ENCODE measurements around the gene BEAN1.
"Not testable (repeated sequence)": the region's sequence is repeated elsewhere in the genome, so short reads cannot be mapped to it uniquely, and the experiment has no call there.

Gene BEAN1

GRCh38 chr16:66497921-66498320, 70.8 kb downstream of the BEAN1 start:
- in situ Hi-C loops (cut with MboI; ENCODE audit: low sequenced_read_pairs) = not testable (repeated sequence)

- in situ Hi-C loops (cut with MboI; ENCODE audit: low sequenced_read_pairs) = not testable (repeated sequence)
These were observed 74.5 kb downstream of the BEAN1 start for GRCh38 chr16:66501563-66501962.

- in situ Hi-C loops (cut with MboI; ENCODE audit: low sequenced_read_pairs) = no loop called here
These were observed 75.2 kb downstream of the BEAN1 start for GRCh38 chr16:66502020-66502913.

GRCh38 chr16:66503030-66503429, 75.9 kb downstream of the BEAN1 start:
- in situ Hi-C loops (cut with MboI; ENCODE audit: low sequenced_read_pairs) = no loop called here

- in situ Hi-C loops (cut with MboI; ENCODE audit: low sequenced_read_pairs) = no loop called here
These were observed 76.5 kb downstream of the BEAN1 start for GRCh38 chr16:66503612-66504011.

GRCh38 chr16:66507731-66508239, 80.7 kb downstream of the BEAN1 start:
- in situ Hi-C loops (cut with MboI; ENCODE audit: low sequenced_read_pairs) = no loop called here

- in situ Hi-C loops (cut with MboI; ENCODE audit: low sequenced_read_pairs) = no loop called here
These were observed 81.3 kb downstream of the BEAN1 start for GRCh38 chr16:66508248-66508913.

- in situ Hi-C loops (cut with MboI; ENCODE audit: low sequenced_read_pairs) = no loop called here
These were observed 81.9 kb downstream of the BEAN1 start for GRCh38 chr16:66508914-66509496.

- in situ Hi-C loops (cut with MboI; ENCODE audit: low sequenced_read_pairs) = no loop called here
These were observed 82.5 kb downstream of the BEAN1 start for GRCh38 chr16:66509576-66509975.

GRCh38 chr16:66510298-66510697, 83.2 kb downstream of the BEAN1 start:
- in situ Hi-C loops (cut with MboI; ENCODE audit: low sequenced_read_pairs) = no loop called here

GRCh38 chr16:66510711-66511601, 83.9 kb downstream of the BEAN1 start:
- in situ Hi-C loops (cut with MboI; ENCODE audit: low sequenced_read_pairs) = no loop called here

GRCh38 chr16:66511602-66512271, 84.6 kb downstream of the BEAN1 start:
- in situ Hi-C loops (cut with MboI; ENCODE audit: low sequenced_read_pairs) = no loop called here

- in situ Hi-C loops (cut with MboI; ENCODE audit: low sequenced_read_pairs) = no loop called here
These were observed 85.4 kb downstream of the BEAN1 start for GRCh38 chr16:66512272-66513110.

GRCh38 chr16:66513111-66513723, 86.1 kb downstream of the BEAN1 start:
- in situ Hi-C loops (cut with MboI; ENCODE audit: low sequenced_read_pairs) = no loop called here

GRCh38 chr16:66514391-66514790, 87.3 kb downstream of the BEAN1 start:
- in situ Hi-C loops (cut with MboI; ENCODE audit: low sequenced_read_pairs) = not testable (repeated sequence)

GRCh38 chr16:66514980-66515595, 88.0 kb downstream of the BEAN1 start:
- in situ Hi-C loops (cut with MboI; ENCODE audit: low sequenced_read_pairs) = not testable (repeated sequence)

- in situ Hi-C loops (cut with MboI; ENCODE audit: low sequenced_read_pairs) = no loop called here
These were observed 88.8 kb downstream of the BEAN1 start for GRCh38 chr16:66515596-66516508.
